Stimulated activated CD4-positive, alpha-beta T cell treated with anti-CD3 and anti-CD28 coated beads, TNF-alpha, amount 100 ng/mL, for 24 hours (primary cell): ENCODE data around the gene GDF7.

ENCODE experiments used
- DNase-seq, 3 experiments: peaks; one replicate each; pipeline ENCODE4 v3.0.0-alpha.2; 2020; ENCODE audit warnings: low read depth in 3 of 3

Gene GDF7

DNA sequence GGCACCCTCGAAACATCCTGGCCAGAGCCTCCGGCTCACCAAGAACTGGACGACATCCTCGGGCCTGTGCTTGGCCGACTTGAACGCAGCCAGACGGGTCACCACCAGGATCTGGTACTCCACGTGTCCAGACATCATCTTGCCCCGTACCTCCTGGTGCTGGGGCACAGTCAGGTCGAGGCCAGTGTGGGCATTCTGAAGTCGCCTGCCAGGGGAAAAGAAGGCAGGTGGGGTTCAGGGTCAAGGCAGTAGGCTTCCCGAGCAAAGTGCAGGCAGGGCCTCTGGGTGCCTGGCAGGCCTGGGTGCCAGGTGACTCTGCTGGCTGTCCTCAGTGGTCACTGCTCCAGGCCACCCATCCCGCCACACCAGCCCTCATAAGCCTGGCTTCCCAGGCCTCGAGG, 21.6 kb upstream of the GDF7 start:
- no peak for DNase-seq

DNA sequence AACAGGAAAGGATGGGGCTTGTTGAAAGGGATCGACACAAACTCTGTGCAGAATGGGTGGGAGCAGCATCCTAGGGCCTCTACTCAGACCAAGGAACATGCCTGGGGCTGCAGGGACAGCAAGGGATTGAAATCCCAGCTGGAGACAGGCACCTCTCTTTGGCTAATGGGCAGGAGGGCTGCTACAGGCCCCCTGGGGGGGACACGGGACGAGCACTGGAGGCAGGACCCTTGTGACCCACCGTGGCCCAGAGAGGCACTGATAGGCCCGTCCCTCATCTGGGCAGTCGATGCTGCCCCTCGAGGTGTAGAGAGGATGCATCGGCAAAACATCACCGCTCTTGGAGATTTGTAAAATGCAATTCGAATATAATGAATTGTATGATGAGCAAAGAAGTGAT, 21.2 kb upstream of the GDF7 start:
- DNase-seq = no peak

DNA sequence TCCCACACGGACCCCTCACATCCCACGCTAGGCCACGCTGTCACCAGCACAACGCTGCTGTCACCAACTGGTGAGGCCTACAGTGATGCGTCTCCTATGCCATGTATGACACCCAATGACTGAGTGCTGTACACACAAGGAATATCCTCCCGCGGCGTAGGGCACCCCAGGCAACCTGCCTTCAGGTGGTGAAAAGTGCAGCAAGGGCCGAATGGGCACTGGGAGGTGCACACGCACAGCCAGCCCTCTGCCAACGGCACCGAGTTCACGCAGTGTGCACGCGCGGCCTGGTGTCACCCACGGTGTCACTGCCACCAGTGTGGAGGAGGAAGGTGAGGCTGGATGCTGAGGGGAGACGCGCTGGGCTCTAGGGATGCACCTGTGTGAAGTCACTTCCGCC, 20.5 kb upstream of the GDF7 start:
- no peak for DNase-seq

DNA sequence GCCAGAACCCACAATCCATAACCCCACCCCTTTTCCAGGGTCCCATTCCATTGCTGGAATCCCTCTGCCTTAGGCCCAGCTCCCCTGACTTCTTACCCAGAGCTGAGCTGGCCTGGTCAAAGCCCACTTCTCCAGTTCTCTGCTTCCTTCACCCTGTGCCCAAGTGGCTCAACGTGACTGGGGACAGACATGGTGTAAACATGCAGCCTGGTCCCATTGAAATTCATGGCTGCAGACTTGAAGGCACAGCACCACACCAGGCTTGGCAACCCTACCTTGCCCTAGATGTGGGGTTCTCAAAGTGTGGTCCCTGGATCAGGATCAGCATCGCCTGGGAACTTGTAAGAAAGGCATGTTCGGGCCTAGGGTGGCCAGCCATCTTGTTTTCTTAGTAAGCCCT, 19.7 kb upstream of the GDF7 start:
- DNase-seq = no peak

DNA sequence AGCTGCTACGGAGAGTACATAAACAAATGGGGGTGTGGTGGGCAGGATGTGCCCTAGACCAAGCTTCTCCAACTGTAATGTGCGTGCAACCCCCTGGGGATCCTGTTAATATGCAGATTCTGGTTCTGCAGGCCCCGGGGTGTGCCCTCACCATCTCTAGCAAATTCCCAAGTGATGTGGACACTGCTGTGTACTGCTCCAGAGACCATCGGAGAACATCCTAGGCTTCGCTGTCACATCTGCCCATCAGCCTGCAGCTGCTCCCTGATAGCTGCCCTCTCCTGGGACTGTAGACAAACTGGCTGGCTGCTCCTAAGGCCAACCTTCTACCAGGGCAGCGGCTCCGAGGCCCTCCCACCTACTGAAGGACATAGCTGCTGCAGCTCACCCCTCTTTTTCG, 19.2 kb upstream of the GDF7 start:
- no peak for DNase-seq

DNA sequence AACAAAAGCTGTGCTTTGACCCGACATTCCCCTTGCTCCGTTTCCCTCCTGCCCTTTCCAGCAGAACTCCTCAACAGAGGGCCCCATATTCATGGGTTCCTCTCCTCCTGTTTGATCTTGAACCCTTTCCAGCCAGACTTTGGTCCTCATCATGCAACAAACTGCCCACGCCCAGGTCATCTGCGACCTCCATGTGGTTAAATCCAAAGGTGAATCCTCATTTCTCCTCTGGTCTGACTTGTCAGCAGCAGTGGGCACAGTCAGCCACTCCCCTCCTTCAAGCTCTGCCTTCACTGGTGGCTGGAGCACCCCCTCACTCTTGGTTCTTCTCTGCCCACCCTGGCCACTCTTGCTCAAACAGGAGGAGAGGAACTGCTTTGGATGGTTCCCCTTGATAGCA, 18.7 kb upstream of the GDF7 start:
- DNase-seq = no peak

DNA sequence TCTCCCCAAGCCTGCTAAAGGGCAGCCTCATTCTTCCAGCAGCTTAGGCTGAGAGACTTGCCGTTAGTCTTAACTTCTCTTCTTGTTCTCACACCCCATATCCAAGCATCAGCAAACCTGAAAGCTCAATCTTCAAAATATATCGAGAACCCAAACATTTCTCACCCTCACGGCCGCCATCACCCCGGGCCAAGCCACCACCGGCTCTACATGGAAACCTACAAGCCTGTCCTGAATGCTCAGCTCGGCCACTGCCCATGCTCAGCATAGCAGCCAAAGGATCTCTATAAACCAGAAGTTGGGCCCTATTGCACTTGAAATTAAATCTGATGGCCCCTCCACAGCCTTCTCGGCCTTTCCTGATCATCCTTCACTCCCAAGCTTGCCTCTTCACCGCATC, 18.1 kb upstream of the GDF7 start:
- DNase-seq = no peak

DNA sequence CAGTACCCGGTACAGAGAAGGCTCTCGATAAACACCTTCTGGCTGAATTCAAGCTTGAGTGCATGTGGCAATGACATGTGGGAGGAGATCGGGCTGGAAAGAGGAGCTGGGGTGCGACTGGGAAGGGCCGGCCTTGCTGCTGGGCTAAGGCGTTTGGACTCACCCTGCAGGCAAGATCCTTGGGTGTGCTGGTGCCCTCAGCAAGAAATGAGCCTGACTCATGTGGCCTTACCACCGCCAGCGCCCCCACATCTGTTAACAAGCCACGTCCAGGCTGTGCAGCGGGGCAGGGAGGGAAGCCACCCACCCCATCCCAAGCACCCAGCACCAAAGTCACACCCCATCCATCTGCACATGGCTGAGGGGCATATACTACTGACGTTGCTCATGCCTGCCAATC, 17.4 kb upstream of the GDF7 start:
- no peak for DNase-seq

DNA sequence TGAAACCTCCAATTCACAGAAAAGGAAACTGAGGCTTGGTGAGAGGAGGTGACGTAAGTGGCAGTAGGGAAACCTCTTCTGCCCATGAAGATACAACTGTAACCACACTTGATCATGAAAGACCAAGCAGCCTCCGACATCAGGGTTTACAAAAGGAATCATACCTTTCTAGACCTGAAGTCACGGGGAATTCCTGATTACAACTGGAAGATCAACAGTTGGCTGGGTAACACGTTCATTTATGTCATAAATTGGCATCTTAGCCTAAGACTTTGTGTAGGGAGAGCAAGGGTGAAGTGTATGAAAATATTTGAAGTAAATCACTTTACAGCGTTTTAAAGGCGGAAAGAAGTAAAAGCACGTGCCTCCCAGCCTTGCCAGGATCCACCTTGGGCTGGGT, 17.0 kb upstream of the GDF7 start:
- no peak for DNase-seq

DNA sequence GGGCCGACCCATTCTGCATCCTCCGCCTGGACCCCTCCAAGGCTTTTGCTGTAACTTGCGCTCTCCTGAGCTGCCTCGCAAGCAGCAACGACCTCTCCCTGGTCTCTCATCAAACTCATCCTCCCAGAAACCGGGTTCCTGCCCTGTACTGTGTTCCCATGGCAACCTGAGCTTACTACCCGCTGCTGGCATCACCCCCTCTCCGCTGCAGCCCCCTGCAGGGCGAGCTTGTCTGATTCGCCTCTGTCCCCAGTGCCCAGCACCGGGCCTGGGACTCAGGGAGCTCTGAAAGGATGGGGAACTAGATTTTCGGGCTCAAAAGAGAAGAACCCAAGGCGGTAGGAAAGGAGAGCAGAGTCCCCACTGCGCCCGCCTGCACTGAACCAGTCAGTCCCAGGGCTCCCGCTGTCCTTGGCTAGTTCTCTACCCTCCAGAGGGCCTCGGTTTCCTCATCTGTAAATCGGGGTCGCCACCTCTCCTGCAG, 16.5 kb upstream of the GDF7 start:
- DNase-seq = no peak

DNA sequence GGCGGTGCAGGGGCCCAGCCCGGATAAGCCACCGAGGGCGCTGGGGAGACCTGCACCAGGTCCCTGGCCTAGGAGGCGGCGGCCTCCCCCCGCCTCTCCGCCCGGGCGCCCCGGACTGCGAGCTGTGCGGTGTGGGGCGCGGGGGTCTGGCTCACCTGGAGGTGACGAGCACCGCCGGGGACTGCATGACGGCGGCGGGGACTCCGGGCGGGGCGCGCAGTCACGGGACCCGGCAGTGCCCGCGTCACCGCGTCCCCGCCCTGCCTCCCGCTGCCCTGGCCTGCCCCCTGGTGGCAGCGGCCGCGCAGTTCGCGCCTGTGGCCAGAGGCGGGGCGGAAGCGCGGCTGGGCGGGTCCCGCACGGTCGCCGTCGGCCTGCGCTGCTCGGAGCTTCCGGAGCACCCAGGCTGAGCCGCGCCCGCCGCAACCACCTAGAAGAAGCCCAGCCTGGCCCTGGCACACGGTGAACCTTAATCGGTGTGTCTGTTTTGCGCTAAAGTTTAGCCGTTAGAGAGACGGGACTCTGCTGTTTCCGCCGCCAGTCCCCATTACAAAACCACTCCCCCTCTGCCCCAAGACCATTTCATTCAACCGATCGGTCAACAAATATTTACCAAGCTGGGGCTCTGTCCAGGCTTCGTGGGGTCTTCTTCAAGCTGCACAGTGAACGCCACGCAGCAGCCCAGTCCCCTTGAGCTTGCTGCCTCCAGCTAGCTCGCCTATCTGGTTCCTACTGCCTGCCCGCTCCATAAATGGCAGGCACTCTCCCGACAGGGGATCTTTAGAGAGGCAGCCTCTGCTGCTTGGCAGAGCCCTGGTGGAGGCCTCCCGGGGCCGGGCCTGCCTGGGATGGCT, 15.8 kb upstream of the GDF7 start, which contains the start of gene HS1BP3:
HS1BP3 (minus strand) TSS at position 222 of the 854 bp plus-strand sequence; CDS start at position 187, 35 bp downstream.
- peak; percentile 71 to 79 (median 77) for DNase-seq

DNA sequence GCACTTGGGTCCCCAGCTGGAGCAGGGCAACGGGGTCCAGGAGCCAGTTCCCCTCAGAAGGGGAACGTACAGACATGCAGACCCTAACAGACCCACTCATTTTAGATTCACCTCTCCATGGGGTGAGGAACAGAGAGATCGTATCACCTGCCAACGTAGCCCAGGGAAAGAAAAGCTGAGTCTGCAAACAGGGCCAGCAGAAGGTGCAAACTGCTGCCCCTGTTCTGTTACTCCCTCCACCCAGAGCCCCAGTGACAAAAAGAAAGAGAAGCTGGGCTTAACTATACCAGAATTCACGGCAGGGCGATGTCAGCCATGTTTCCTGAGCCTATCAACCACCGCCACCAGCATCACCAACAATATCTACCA, 15.2 kb upstream of the GDF7 start:
- DNase-seq = no peak

DNA sequence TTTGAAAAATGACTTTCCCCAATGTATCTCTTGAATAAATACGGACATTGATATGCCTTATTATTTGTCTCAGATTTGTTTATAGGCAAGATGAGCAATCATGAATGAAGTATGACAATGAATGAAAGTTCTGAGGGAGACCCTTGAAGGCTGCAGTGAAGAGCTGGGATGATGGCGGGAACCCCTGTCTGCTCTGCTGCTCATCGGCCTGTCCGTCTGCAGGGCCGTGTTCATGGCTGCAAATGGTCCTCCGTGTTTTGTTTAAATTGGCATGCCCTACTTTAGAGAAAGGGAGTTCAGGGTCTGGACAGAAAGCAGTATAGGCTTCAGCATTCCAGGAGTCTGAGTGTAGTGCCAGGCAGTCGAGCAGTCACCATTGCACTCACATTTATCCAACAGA, 14.8 kb upstream of the GDF7 start:
- no peak for DNase-seq

DNA sequence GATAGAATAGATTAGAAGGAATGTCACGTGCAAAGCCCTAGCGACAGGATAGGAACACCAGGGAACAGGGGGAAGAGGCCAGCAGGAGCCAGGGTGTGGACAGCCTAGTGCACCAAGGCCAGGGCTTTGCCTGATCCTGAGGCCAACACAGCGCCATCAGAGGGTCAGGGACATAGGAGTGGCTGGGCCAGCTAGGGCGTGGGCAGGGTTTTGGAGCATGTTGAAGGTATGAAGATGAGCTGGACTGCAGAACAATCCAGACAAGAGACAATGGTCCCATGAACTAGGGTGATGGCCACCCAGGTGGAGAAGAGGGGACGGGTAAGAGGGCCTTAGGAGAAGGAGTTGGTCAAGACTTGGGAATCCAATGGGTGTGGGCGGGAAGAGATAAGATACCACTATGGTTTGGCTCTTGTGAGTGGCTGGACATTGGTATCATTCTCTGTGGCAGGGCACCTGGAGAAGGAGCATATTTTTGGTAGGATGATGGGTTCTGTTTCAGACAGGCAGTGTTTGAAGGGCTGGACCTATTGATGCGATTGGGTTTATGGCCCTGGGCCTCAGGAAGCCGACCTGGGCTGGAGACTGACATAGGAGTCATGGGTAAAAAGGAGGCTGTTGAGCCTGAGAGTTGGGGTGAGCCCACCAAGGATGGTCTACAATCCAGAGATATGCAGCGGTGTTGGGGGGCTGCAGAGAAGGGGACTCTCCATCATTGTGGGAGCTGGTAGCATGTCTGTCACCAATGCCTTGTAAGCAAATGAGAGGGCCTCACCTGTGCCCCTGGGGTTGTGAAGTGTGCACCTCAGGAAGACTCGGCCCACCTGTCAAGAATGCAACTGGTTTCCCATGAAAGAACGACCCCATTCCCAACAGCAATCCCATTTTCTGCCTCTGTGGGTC, 14.0 kb upstream of the GDF7 start:
- no peak for DNase-seq

DNA sequence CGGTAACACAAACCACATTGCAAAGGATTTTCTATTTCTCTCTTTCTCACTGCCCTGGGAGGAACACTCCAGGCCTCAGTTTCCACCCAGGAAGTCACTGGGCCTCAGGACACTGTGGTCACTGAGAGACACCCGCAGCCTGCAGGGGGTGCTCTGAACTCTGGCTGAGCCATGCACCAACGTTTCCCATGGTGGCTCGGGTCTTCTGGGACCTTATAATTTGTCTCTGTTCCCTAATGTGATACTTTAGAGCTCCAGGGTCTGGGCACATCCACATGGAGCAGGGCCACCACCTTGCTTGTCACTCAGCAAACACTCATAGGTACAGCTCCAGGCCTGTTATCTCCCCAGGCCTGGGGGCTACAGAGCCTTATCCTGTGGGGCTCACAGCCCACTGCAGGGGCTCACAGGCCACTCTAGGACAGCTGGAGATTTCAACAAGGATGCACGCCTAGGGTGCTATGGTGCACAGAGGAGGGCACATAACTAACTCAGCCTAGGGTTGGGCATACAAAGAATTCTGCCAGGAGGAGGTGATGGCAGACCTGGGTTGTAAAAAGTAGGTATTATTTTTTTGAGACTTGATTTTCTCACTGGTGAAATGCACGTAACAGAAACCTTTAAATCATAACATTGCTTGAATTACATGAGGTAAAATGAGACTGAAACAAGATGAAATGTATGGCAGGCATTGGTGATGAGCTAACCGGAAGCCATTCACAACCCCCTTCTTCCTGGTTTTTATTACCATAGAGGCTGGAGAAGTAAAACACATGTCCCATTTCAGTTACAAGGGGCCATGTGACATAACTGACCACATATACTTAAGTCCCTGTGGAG, 13.0 kb upstream of the GDF7 start:
- no peak for DNase-seq

DNA sequence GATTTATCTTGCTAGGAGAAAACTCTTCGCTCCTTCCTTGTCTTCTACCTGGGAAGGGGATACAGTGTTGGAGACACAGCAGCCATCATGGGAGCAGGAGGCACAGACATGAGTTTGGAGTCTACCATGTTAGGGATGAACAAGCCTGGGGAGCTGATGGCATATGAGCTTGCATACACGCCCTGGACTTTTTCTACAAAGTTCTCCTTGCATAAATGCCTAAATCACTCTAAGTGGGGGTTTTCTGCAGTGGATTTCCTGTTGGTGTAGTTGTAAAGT, 12.5 kb upstream of the GDF7 start:
- no peak for DNase-seq

DNA sequence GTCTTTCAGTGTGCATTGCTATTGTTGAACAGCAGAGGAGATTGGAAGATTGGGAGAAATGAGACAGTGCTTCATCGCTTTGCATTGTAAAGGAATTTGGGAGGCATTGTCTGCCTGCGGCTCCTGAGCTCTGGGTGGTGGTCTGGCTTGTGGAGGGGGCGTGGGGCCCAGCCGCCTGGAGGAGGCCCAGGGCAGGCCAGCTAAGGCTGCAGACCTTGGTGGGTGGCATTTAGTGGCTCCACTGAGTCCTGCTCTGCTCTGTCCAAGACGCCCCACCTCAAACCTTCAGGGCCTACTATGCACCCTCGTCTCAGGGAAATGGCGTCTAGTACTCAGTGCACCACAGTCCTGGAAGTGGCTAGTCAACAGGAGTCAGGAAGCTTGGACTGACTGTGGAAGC, 10.4 kb upstream of the GDF7 start:
- no peak for DNase-seq

DNA sequence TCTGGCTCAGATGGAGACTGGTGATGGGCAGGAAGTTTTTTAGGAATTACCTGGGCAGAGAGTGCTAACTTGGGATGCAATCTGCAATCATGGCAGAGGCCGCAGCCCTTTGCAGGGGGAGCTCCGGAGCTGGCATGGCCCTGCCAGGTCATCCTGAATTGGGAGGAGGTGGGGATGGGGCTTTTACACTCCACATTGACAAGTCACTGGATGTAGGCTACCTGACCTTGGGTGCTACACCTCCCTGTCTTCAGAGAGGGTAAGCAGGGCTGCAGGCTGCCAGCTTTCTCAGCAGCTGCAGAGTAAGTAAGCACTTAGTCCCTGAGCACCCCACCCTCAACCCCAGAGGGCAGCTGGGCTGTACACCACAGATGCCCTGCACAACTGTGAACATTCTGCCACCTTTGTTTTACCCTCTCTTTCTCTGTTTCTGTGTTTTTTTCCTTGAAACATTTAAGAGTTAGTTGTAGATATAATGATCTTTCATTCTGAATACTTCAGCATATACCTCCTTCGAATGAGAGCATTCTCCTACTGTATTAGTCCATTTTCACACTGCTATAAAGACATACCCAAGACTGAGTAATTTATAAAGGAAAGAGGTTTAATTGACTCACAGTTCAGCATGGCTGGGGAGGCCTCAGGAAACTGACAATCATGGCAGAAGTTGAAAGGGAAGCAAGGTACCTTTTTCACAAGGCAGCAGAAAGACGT, 9.3 kb upstream of the GDF7 start:
- no peak for DNase-seq

DNA sequence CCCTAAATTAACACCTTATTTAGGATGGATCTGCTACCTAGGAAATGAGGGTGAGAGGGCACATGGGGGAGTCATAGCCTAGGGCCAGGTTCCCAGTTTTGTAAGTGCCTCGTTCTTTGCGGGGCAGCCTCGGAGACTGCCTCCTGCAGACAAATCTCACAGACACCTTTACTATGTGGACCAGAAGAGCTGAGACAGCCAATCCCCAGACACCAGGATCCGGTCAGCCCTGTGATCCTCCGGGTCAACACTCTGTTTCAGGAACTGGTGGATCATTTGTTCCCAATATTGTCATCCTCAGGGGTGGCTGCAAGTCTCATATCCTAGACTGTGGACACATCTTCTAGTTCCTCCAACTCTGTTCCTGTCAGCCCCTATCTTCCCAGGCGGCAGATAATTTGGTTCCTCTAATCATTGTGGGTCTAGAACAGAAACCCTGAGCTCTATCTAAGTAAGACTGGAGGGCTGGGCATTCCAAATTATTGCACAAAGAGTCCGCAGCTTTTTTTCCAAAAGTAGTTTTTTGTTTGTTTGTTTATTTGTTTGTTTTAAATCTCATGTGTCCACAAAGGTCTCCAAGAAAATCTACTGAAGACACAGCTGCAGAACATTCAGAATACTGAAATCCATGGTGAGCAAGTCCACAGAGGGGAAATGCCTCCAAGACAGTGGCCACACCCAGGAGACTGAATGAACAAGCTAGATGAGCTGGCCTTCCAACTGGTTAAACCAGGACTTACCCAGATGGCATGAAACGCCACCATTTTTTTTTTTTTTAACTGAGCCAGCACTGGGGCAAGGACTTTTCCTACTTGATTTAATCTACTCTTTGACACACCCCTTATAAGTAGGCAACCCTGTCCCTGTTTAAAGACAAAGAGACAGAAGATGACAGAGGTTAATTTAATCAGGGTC, 6.2 kb upstream of the GDF7 start:
- DNase-seq = no peak
